Hypothalamus (tissue), 51 donors: ENCODE results near the gene MTA1.
A peak's percentile ranks its signal among the peaks of the same experiment; 100 is the strongest.

ENCODE experiments used
- DNase-seq, 51 donors: peaks; one replicate each; lab custom pipeline; 2025; lab: John Stamatoyannopoulos, UW

MTA1 gene

GRCh38 chr14:105419195-105420091 lies at the start of gene MTA1:
MTA1 (plus strand) TSS chr14:105419827; CDS start chr14:105420036, 209 bp downstream.
- peak in 3 of 51 donors; percentile 26 to 60 (median 39) for DNase-seq

GRCh38 chr14:105374389-105374788 lies 45.2 kb upstream of the MTA1 start:
- DNase-seq: no peak

- no peak for DNase-seq
These were observed 44.0 kb upstream of the MTA1 start for GRCh38 chr14:105375635-105376057.

GRCh38 chr14:105376521-105377440 lies 42.8 kb upstream of the MTA1 start:
- DNase-seq: no peak

GRCh38 chr14:105377555-105378182 lies 42.0 kb upstream of the MTA1 start:
- no peak for DNase-seq

GRCh38 chr14:105378199-105378598 lies 41.4 kb upstream of the MTA1 start:
- DNase-seq: no peak

GRCh38 chr14:105378873-105379685 lies 40.5 kb upstream of the MTA1 start:
- DNase-seq: no peak

GRCh38 chr14:105379946-105380345 lies 39.7 kb upstream of the MTA1 start:
- no peak for DNase-seq

- DNase-seq: no peak
These were observed 38.9 kb upstream of the MTA1 start for GRCh38 chr14:105380756-105381155.

GRCh38 chr14:105381446-105382342 lies 37.9 kb upstream of the MTA1 start:
- no peak for DNase-seq

GRCh38 chr14:105382343-105383082 lies 37.1 kb upstream of the MTA1 start:
- no peak for DNase-seq

- no peak for DNase-seq
These were observed 36.4 kb upstream of the MTA1 start for GRCh38 chr14:105383083-105383730.

- no peak for DNase-seq
These were observed 35.5 kb upstream of the MTA1 start for GRCh38 chr14:105384041-105384557.

- no peak for DNase-seq
These were observed 34.9 kb upstream of the MTA1 start for GRCh38 chr14:105384605-105385321.

GRCh38 chr14:105385322-105385637 lies 34.3 kb upstream of the MTA1 start:
- no peak for DNase-seq

GRCh38 chr14:105385698-105386365 lies 33.8 kb upstream of the MTA1 start:
- DNase-seq: peak in 1 of 51 donors; percentile 21
